Fibroblast of skin of left quadriceps (primary cell): ENCODE results near the gene CDHR2.
"Not testable (repeated sequence)": the region's sequence is repeated elsewhere in the genome, so short reads cannot be mapped to it uniquely, and the experiment has no call there.

Source experiments
- DNase-seq, 2 experiments: peaks; one replicate each; pipeline ENCODE4 v3.0.0-alpha.2; 2013; ENCODE audit warnings: low read depth in 2 of 2

Gene CDHR2

DNA sequence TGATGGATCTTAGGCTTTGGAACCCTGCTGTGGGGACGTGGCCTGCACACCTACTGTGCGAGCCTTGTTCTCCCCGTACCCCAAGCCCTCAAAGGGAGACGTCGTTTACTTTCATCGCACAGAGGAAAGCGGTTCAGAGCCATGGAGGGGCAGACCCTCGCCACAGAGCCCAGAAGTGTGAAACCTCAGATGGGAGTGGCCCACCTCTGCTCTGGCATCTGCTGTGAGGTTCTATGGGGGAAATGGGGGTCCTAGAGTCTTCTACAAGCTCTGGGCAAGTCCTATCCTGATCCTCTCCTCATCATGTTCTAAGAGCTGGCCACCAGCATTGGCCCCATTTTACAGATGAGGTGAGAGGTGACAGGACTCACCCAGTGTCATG, 8.2 kb upstream of the CDHR2 start:
- DNase-seq: no peak

DNA sequence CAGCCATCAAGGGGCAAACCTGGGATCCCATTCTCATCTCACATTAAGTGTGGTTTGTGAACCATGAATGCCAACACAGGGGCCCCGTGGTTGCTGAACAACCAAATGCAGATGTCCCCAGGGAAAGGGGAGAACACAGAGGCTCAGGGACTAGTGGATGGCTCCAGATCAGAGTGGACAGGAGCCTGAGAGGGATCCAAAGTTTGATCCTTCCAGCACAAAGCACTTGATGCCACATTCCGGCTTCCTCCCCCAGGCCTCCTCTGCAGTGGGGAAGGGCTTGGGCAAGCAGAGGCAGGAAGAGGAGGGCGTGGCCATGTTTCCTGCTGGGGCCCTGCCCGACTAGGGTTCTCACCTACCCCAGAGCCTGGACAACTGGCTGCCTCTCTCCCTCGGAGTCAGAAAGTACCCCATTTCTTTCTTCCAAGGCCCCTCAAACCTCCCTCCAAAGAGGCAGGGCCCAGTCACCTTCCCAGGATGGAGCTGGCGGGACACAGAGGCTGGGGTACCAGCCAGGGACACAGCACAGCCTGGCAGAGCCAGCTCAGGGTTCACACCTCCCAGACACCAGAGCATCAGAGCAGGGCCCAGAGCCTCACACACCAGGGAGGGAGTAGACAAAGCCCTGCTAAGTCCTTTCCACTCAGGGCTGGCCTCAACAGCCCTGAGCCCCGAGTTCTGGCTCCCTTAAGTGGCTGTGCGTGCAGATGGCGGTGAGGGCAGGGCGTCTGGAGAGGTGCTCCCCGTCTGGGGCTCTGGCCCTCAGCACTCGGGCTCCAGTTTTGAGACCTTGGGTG, 7.6 kb upstream of the CDHR2 start:
- no peak for DNase-seq

DNA sequence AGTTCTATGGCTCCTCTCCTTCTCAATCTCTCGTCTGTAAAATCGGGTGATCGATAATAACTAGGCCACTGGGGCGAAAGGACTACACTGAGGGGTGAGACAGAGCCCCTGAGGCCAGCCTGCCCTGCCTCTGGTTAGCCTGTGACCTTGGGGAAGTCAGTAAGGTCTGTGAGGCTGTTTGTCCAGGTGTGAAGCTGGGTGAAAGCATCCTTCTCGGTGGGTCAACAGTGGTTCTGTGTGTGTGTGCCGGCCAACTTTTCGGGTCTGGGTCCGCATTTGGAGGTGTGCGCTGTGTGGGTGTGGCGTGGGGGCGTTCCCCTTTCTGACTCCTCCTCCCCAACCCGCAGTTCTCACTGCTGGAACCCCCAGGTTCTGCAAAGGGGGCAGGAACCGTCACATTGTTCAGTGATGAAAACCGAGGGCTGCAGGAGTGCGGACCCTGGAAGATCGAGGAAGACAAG, 7.0 kb upstream of the CDHR2 start:
- DNase-seq: no peak

DNA sequence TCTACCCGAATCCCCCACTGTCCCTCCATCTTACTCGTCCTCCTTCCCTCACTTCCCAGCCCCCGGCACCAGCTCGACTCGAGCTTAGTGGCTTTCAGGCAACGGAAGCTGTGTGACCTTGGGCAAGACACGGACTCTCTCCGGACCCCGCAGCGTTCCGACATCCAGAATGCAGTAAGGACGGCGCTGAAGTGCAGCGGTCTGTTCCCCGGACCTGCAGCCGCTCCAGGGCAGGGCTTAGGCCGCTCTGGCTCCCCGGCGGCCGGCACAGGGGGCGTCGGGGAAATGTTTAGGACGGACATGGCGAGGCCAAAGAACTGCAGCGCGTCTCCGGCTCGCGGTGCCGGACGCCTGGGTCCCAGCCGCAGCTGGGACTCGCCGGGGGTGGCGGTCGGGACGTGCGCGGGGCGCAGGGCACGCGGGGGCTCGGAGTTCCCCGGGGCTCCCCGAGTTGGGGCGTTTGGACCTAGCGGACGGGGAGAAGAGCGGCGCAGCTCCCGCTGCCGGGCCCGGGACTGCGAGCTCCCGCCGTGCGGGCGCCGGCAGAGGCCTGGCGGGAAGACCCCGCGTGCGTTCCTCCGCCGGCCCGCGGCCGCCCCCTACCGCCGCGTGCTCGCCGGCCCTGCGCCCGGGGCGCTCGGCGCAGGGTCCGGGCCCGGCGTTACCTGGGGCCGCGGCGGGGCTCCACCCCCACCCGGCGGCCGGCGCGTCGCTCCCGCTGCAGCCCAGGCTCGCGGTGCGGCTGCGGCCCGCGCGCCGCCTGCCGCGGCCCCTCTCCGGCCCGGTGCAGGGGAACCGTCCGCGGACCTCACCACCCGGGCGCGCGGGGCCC, 6.3 kb upstream of the CDHR2 start:
- DNase-seq: no peak

DNA sequence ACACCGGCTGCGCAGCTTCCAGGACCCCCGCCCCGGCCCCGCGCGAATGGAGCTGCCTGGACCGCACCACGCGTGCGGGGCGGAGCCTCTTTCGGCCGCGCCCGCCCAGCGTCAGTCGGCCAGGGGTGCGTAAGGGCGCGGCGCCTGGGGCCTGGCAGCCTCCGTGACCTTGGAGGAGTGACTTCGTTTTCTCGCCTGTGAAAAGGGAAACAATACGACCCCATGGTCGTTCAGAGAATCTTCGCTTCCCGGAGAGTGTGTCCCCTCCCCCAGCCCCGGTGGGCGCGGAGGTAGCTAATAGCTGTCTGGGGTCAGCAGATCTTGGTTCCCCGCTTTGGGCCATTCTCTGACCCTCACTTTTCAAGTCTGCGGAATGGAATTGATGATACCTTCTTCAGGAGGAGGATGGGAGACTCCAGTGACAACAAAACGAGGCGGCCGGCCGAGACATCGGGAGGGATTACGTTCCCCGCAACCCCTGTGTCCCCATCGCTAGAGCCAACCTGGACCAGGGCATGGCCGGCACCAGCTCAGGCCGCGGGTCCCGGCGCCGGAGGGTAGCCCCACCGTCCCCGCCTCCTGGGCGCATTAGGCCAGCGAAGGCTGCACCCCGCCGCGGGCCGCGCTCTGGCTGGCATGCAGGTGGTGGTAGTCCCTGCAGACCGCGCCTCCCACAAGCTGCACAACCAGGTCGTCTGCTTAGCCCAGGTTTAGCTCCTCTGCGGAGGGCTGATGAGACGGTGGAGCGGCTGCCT, 5.5 kb upstream of the CDHR2 start:
- no peak for DNase-seq

DNA sequence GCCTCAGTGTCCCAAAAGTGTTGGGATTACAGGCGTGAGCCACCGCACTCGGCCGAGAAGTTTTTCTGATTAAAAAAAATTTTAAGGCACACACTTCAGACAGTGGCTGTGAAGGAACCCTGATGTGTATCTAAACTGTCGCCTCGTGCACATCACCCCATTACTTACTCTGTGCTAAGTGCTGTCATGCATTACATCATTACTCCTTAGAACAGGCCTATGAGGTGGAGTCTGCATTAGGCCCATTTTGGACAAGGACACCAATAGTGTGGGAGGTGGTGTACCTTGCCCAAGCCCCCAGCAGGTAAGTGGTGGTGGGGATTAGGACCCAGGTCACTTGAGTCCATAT, 3.8 kb upstream of the CDHR2 start:
- no peak for DNase-seq

DNA sequence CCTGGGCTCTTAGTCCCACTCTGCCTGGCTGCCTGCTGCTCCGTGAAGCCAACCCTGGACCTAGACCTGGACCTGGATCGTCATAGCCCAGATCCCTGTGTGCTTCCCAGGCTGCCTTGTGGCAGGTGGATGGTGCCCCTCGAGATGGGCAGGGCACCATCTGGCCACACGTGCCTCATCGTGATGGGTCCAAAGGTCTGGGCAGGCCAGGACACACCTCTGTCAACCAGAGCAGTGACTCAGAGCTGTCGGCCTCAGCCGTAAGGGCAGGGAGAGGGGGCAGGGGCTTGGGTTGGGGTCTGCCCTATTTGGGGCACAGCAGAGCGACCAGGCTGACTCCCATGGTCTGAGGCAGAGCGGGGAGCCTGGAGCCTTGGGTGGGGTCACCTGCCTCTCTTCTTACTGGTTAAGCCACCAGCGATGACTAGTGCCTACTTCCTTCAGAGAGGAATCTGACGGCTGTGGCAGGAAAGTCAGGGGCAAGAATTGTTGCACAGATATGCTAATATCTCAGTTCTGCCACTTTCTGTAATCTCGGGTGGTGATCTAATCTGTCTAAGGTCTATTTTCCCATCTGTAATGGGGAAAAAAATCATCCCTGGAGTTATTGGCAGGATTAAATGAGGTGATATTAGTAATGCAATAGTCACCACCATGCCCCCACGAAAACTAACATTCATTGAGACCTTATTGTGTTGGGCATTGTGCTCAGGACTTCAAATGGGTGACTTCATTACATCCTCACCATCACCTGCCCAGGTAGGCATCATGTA, 3.2 kb upstream of the CDHR2 start:
- DNase-seq: no peak

DNA sequence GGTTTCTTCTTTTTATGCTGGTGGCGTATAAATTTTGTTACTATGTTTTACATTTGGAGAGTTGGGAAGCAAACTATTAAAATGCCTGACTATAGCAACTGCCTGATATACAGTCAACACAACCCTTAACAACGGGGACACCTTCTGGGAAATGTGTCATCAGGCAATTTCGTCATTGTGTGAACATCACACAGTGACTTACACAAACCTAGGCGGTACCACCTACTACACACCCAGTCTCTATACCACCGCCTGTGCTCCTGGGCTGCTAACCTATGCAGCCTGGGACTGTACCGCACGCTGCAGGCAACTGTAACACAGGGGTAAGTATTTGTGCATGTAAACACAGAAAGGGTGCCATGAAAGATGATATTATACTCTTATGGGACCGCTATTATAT, 1.3 kb upstream of the CDHR2 start:
- DNase-seq: no peak

DNA sequence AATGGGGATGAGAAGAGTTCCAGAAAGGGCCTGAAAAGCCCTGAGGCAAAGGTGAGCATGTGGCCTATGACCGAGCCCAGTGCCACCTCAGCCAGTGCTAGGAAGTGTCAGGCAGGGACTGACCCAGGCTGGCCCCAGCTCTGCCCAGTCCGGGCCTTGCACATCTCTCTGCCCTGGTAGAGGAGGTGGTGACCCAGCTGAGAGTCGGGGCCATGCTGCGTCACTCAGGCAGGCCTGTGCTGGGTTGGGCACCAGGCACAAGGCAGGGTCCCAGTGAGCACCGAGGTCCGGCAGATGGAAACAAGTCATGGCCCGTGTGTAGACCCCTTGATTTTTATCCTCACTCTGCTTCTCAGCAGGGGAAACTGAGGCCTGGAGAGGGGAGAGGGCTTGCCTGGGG, 729 bp downstream of the CDHR2 start:
- no peak for DNase-seq

DNA sequence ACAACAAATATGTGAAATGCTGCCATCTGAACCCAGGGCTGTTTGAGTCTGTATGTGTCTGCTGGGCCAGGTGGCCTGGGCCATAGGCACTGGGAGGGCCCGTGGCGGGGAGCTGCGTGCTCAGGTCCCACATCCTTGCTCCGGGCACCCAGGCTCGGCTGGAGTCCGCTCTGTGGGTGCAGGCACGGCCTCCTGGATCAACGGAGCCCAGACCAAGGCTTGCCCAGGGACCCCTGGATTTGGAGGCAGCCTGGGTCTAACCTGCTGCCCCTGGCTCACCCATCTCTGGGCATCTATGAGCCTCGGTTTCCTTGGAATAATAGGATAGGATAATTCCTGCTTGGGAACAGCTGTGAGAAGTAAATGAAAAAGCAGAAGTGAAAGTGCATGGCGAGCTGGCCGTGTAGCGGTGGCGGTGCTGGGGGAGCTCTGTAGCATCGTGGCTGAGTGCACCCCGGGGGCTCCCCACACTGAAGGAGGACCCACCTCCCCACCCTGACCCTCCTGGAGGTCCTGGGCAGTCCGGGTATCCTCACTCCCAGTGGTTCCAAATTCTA, 1.2 kb downstream of the CDHR2 start:
- no peak for DNase-seq

DNA sequence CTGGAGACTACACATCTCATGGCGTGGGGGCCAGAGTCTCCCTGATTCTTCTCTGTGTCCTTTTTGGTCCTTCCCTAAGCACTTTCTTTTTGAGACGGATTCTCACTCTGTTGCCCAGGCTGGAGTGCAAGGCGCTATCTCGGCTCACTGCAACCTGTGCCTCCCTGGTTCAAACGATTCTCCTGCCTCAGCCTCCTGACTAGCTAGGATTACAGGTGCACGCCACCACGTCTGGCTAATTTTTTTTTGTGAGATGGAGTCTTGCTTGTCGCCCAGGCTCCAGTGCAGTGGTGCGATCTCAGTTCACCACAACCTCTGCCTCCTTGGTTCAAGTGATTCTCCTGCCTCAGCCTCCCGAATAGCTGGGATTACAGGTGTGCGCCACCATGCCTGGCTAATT, 1.8 kb downstream of the CDHR2 start:
- not testable (repeated sequence) for DNase-seq

DNA sequence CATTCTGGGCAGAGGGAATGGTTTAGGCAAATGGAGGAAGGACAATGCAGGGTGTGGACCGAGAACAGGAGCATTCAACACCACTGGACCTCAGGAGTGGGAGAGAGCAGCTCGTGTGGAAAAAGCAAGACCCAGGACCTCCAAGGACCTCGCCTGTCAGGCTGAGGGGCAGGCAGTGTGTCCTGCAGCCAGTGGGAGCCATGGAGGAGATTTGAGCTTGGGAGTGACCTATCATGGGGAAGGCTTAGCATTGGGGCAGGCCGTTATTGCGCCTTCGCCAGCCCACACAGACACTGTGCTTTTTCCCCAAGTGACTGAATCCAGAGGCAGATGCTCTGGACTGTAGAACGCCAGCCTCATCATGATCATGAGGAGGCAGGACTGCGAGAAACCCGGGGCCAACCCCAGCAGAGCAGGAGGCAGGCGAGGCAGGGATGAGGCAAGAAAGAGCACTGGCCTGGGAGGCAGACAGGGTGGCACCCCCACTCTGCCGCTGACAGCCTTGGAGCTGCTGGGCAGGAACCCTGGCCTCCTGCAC, 3.3 kb downstream of the CDHR2 start:
- no peak for DNase-seq

DNA sequence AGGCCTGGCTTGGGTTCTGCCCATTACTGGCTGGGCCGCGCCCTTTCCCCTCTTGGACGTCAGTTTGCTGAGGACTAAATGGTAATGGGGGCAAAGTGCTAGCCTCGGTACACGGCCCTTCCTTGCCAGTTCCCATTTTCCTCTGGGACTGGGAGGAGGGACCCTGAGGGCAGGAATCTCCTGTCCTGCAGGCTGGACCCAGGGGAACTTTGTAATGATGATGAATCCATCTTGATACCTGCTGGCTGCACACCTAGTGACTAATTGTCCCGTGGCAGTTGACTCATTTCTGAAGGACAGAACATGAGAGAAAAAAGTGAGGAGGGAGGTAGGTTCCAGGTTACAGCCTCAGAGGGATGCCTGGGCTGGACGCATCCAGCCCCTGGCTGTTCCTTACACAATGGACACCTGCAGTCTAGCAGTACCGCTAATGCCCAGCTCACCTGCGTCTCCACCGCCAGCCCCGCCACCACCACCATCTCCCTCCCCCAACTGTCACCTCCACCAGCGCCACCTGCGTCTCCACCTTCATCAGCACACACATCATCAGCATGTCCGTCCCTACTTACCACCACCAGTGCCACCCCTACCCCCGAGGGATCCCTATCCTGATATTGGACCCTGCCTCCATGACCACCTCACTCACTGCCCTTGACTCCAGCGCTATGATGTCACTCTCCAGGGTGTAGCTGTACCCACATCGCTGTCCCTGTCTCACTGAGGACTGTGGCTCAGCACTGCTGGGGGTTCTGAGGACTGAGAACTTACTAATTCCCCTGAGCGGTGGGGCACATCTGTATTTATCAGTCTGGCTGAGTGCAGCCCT, 4.3 kb downstream of the CDHR2 start:
- no peak for DNase-seq

DNA sequence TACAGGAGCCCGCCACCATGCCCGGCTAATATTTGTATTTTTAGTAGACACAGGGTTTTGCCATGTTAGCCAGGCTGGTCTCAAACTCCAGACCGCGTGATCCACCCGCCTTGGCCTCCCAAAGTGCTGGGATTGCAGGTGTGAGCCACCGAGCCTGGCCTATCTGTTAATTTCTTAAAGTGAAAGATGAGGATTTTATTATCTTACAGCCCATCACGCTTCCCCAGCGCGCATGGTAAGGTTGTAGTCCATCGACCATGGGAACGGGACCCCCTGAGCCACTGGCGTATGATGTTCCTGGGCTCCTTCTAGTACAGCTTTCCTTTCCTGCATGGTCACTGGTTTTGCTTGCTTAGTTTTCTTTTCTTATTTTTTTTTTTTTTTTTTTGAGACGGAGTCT, 8.7 kb downstream of the CDHR2 start:
- no peak for DNase-seq

DNA sequence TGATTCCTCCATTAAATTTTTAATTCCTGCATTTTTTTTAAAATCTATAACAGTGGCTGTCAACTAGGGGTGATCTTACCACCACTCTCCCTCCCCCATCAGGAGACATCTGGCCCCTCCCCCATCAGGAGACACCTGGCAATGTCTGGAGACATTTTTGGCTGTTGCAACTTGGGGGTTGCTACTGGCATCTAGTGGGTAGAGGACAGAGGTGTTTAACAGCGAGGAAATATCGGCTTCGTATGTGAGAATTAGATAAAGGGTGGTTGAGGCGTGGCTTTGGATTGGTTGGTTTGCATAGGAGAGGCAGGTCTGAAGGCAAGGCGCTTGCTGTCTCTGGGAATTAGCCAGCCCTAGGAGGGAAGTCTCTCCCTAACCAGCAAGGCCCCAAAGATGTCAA, 10.5 kb downstream of the CDHR2 start:
- no peak for DNase-seq

DNA sequence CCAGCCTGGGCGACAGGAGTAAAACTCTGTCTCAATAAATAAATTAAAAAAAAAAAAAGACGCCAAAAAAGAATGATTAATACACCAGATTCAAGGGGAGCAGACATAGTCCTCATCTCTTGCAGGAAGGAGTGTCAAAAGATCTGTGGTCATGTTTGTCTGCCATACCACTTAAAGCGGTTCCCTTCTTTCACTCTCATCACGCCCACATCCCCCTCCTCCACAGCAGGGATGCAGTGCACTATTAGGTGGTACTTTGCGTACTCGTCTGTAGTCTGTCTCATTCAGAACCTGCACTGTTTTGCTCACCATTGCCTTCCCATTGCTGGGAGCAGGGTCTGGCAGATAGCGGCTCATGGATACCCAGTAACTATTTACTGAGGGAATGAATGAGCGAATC, 11.2 kb downstream of the CDHR2 start:
- DNase-seq: no peak

DNA sequence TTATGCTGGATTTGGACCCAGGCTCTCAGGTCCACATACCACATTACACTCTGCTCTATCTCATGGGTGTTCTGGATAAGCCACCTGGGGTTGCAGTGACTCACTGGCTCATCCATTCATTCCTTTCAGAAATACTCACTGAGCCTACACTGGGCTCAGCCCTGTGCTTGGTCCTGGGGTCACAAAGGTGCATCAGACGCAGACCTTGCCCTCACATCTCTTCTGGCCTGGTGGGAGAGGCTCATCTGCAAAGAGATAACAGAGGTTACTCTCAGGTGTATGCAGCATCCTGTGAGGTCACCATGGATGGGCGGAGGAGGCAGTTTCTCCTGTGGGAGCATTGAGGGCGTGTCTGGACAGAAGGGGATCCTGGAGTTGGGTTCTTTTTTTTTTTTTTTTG, 12.1 kb downstream of the CDHR2 start:
- DNase-seq: no peak

DNA sequence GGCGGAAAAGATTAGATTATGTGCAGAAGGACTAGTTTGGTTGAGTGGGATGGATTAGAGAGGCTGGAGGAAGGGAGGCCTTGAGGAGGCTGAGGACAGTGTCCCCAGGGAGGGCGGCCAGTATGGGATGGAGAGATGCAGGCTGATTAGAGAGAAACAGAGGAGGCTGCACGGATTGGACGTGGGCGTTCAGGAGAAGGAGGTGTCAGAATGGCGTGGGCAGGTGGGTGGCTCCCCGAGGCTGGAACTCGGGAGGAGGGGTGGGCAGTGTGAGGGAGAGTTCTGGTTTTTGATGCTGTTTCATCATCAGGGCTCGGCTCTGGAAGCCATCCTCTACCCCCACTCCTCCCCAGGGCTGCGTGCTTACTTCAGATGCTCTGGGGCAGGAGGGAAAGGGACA, 13.0 kb downstream of the CDHR2 start:
- no peak for DNase-seq

DNA sequence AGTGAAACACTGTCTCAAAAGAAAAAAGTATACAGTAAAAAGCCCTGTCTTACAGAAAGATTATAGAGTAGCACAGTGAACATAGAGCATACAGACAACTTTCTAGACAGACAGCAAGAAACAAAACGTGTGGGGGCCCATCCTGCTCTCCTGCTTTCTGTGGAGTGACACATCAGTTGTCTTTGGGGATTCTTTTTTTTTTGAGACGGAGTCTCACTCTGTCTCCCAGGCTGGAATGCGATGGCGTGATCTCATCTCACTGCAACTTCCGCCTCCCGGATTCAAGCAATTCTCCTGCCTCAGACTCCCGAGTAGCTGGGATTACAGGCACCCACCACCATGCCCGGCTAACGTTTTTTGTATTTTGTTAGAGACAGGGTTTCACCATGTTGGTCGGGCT, 14.9 kb downstream of the CDHR2 start:
- DNase-seq: no peak

DNA sequence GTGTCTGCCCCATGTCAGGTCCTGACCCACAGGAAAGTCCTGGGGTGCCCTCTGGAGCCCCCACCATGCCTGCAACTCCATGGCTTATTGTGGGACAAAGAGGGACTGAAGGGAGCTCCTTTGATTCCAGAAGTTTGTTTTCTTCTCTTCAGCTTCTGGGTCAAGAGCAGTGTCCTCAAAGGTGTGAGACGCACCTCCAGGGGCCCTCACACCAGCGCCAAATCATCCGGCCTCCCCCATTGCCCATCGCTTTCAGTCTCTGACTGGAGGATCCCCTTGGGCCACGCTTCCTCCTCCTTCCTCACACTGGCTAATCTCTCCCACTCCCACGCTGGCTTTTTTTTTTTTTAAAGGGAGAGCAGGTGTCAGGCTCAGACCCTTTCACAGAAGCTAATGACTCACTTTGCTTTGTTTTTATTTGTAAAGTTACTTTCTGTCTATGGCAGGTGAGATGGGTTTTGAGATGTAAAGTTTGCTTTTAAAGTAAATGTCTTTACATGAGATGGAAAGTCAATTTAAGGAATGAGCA, 16.7 kb downstream of the CDHR2 start:
- no peak for DNase-seq
